Measurements from ENCODE around the gene NXT1.

GRCh38 chr20:23360531-23360930 lies 9.9 kb downstream of the NXT1 start:
- TF ChIP-seq GLIS3 (CRISPR knock-in tag; IDR thresholded peaks at IDR 0.05), result no peak
- no peak for TF ChIP-seq CREB5 (CRISPR knock-in tag; IDR thresholded peaks at IDR 0.05; ENCODE audit: low read depth)
- TF ChIP-seq CSRNP3 (CRISPR knock-in tag; IDR thresholded peaks at IDR 0.05), result no peak
- TF ChIP-seq POU6F1 (CRISPR knock-in tag; IDR thresholded peaks at IDR 0.05; ENCODE audit: borderline replicate concordance, low read depth), result no peak
- TF ChIP-seq ARNTL (CRISPR knock-in tag; IDR thresholded peaks at IDR 0.05; ENCODE audit: borderline replicate concordance, low read depth), result no peak
- TF ChIP-seq PATZ1 (CRISPR knock-in tag; IDR thresholded peaks at IDR 0.05; ENCODE audit: borderline replicate concordance), result no peak
- no peak for TF ChIP-seq ISL1 (CRISPR knock-in tag; IDR thresholded peaks at IDR 0.05)
- no peak for TF ChIP-seq ZFP3 (CRISPR knock-in tag; IDR thresholded peaks at IDR 0.05)
- TF ChIP-seq RARB (CRISPR knock-in tag; IDR thresholded peaks at IDR 0.05), result no peak
- TF ChIP-seq ZFP30 (CRISPR knock-in tag; IDR thresholded peaks at IDR 0.05), result no peak
- TF ChIP-seq TSHZ2 (CRISPR knock-in tag; IDR thresholded peaks at IDR 0.05), result no peak
- no peak for TF ChIP-seq SNAI2 (CRISPR knock-in tag; IDR thresholded peaks at IDR 0.05)
- no peak for TF ChIP-seq TCF4 (CRISPR knock-in tag; IDR thresholded peaks at IDR 0.05; ENCODE audit: borderline replicate concordance)
- TF ChIP-seq PPARA (CRISPR knock-in tag; IDR thresholded peaks at IDR 0.05; ENCODE audit: borderline replicate concordance), result no peak
